ENCODE results near the gene SH2D5.
A peak's percentile ranks its signal among the peaks of the same experiment; 100 is the strongest.

The SH2D5 gene

GRCh38 chr1:20732588-20733359, at the start of gene SH2D5:
Gene SH2D5 (minus strand): TSS chr1:20732703. CDS start chr1:20728044, 4,659 bp downstream.
- DNase-seq = peak; percentile 31

- no peak for DNase-seq
Observed at GRCh38 chr1:20775700-20776099, 43.2 kb upstream of the SH2D5 start.

- no peak for DNase-seq
Observed at GRCh38 chr1:20771780-20772179, 39.3 kb upstream of the SH2D5 start.

- DNase-seq = no peak
Observed at GRCh38 chr1:20770314-20771087, 38.0 kb upstream of the SH2D5 start.

GRCh38 chr1:20767271-20767670, 34.8 kb upstream of the SH2D5 start:
- no peak for DNase-seq

GRCh38 chr1:20763417-20763816, 30.9 kb upstream of the SH2D5 start:
- DNase-seq = no peak

GRCh38 chr1:20760322-20760721, 27.8 kb upstream of the SH2D5 start:
- DNase-seq = no peak

GRCh38 chr1:20753589-20753988, 21.1 kb upstream of the SH2D5 start:
- DNase-seq = no peak

- no peak for DNase-seq
Observed at GRCh38 chr1:20751462-20751990, 19.0 kb upstream of the SH2D5 start.

- DNase-seq = no peak
Observed at GRCh38 chr1:20742671-20743070, 10.2 kb upstream of the SH2D5 start.

GRCh38 chr1:20740781-20741180, 8.3 kb upstream of the SH2D5 start:
- no peak for DNase-seq

- no peak for DNase-seq
Observed at GRCh38 chr1:20739225-20739624, 6.7 kb upstream of the SH2D5 start.

GRCh38 chr1:20735581-20736111, 3.1 kb upstream of the SH2D5 start:
- no peak for DNase-seq

GRCh38 chr1:20733360-20733975, 965 bp upstream of the SH2D5 start:
- DNase-seq = no peak

GRCh38 chr1:20732071-20732587, 374 bp downstream of the SH2D5 start:
- peak; percentile 50 for DNase-seq

GRCh38 chr1:20731057-20731991, 1.2 kb downstream of the SH2D5 start:
- DNase-seq = no peak

GRCh38 chr1:20730690-20731056, 1.8 kb downstream of the SH2D5 start:
- no peak for DNase-seq

GRCh38 chr1:20729990-20730689, 2.4 kb downstream of the SH2D5 start:
- DNase-seq = no peak

- DNase-seq = no peak
Observed at GRCh38 chr1:20729155-20729931, 3.2 kb downstream of the SH2D5 start.

GRCh38 chr1:20728371-20729154, 3.9 kb downstream of the SH2D5 start:
- DNase-seq = no peak

Measured in NCI-H1048 (cell line).